ENCODE data around the gene CTNND2.

CTNND2 gene

GRCh38 chr5:11046160-11046559 lies 858.1 kb downstream of the CTNND2 start:
- Histone ChIP-seq H3K4me1 (ENCODE audit: control insufficient read depth, low read length) (no peaks in the 10 kb centered on the region), H3K9me2 (replicated peaks; ENCODE audit: control insufficient read depth, low read length) (no peaks in the 10 kb centered on the region), H3K27me3 (ENCODE audit: control insufficient read depth, low read length) (0 out of 2 replicates have a peak, but pooled peaks cover 2% of the 10 kb centered on the region), H4K20me1 (ENCODE audit: control insufficient read depth, insufficient read depth, low read depth, low read length) (no peaks in the 10 kb centered on the region), H3K9me3 (ENCODE audit: control insufficient read depth, insufficient read depth, low read length) (no peaks in the 10 kb centered on the region), H3F3A (ENCODE audit: control insufficient read depth, insufficient read depth) (no peaks in the 10 kb centered on the region), H3K36me3 (ENCODE audit: control insufficient read depth, low read length) (no peaks in the 10 kb centered on the region), H3K4me2 (ENCODE audit: low read length) (no peak overlapping the region), H3K79me2 (ENCODE audit: control insufficient read depth, low read length) (no peaks in the 10 kb centered on the region), H3K4me3 (ENCODE audit: low read length) (no peak overlapping the region), H3K27ac (ENCODE audit: low read depth, low read length) (no peak overlapping the region)
- TF ChIP-seq CTCF (IDR thresholded peaks at IDR 0.05; ENCODE audit: low read depth, low read length, poor library complexity, severe bottlenecking) (no peak), EZH2phosphoT487 (IDR thresholded peaks at IDR 0.05; ENCODE audit: borderline replicate concordance, low read length) (no peak)

GRCh38 chr5:11045411-11045810 lies 858.8 kb downstream of the CTNND2 start:
- H3K4me2 ChIP-seq (ENCODE audit: low read length), result no peak overlapping the region
- no peaks in the 10 kb centered on the region for H3F3A ChIP-seq (ENCODE audit: control insufficient read depth, insufficient read depth)
- H3K36me3 ChIP-seq (ENCODE audit: control insufficient read depth, low read length), result no peaks in the 10 kb centered on the region
- no peaks in the 10 kb centered on the region for H4K20me1 ChIP-seq (ENCODE audit: control insufficient read depth, insufficient read depth, low read depth, low read length)
- no peaks in the 10 kb centered on the region for H3K9me2 ChIP-seq (replicated peaks; ENCODE audit: control insufficient read depth, low read length)
- H3K27ac ChIP-seq (ENCODE audit: low read depth, low read length), result no peak overlapping the region
- H3K4me3 ChIP-seq (ENCODE audit: low read length), result no peak overlapping the region
- H3K79me2 ChIP-seq (ENCODE audit: control insufficient read depth, low read length), result no peaks in the 10 kb centered on the region
- H3K27me3 ChIP-seq (ENCODE audit: control insufficient read depth, low read length), result 0 out of 2 replicates have a peak, but pooled peaks cover 2% of the 10 kb centered on the region
- no peak for TF ChIP-seq EZH2phosphoT487 (IDR thresholded peaks at IDR 0.05; ENCODE audit: borderline replicate concordance, low read length)
- no peak for TF ChIP-seq CTCF (IDR thresholded peaks at IDR 0.05; ENCODE audit: low read depth, low read length, poor library complexity, severe bottlenecking)
- H3K9me3 ChIP-seq (ENCODE audit: control insufficient read depth, insufficient read depth, low read length), result no peaks in the 10 kb centered on the region
- H3K4me1 ChIP-seq (ENCODE audit: control insufficient read depth, low read length), result no peaks in the 10 kb centered on the region

- no peak overlapping the region for H3K4me3 ChIP-seq (ENCODE audit: low read length)
- no peaks in the 10 kb centered on the region for H4K20me1 ChIP-seq (ENCODE audit: control insufficient read depth, insufficient read depth, low read depth, low read length)
- 0 out of 2 replicates have a peak, but pooled peaks cover 2% of the 10 kb centered on the region for H3K27me3 ChIP-seq (ENCODE audit: control insufficient read depth, low read length)
- H3F3A ChIP-seq (ENCODE audit: control insufficient read depth, insufficient read depth), result no peaks in the 10 kb centered on the region
- no peaks in the 10 kb centered on the region for H3K4me1 ChIP-seq (ENCODE audit: control insufficient read depth, low read length)
- H3K4me2 ChIP-seq (ENCODE audit: low read length), result no peak overlapping the region
- H3K9me3 ChIP-seq (ENCODE audit: control insufficient read depth, insufficient read depth, low read length), result no peaks in the 10 kb centered on the region
- no peak overlapping the region for H3K27ac ChIP-seq (ENCODE audit: low read depth, low read length)
- TF ChIP-seq CTCF (IDR thresholded peaks at IDR 0.05; ENCODE audit: low read depth, low read length, poor library complexity, severe bottlenecking) (no peak), EZH2phosphoT487 (IDR thresholded peaks at IDR 0.05; ENCODE audit: borderline replicate concordance, low read length) (no peak)
- H3K9me2 ChIP-seq (replicated peaks; ENCODE audit: control insufficient read depth, low read length), result no peaks in the 10 kb centered on the region
- no peaks in the 10 kb centered on the region for H3K79me2 ChIP-seq (ENCODE audit: control insufficient read depth, low read length)
- H3K36me3 ChIP-seq (ENCODE audit: control insufficient read depth, low read length), result no peaks in the 10 kb centered on the region
Measured at GRCh38 chr5:11044581-11044980, 859.7 kb downstream of the CTNND2 start.

Measured in DOHH2 (cell line).